ENCODE results near the gene TBC1D10A.

- TF ChIP-seq EZH2 (IDR thresholded peaks at IDR 0.05; ENCODE audit: low read depth) (no peak), CTCF (conservative IDR thresholded peaks at IDR 0.05) (no peak)
These were observed 17.9 kb upstream of the TBC1D10A start for GRCh38 chr22:30344447-30345200.

Data from PC-9 (cell line).